Skeletal muscle cell (primary cell): ENCODE results near the gene PLCG2.
"Not testable (repeated sequence)": the region's sequence is repeated elsewhere in the genome, so short reads cannot be mapped to it uniquely, and the experiment has no call there.

Experiments
- DNase-seq: peaks from one replicate; pipeline ENCODE4 v3.0.0-alpha.2; 2010; ENCODE audit warnings: low read depth
- H3K4me3 ChIP-seq: 2 replicates; pipeline ENCODE4 v1.5.1; 2011; ENCODE audit warnings: low read depth, mild to moderate bottlenecking, control low read depth, low read length, moderate library complexity

The PLCG2 gene

DNA sequence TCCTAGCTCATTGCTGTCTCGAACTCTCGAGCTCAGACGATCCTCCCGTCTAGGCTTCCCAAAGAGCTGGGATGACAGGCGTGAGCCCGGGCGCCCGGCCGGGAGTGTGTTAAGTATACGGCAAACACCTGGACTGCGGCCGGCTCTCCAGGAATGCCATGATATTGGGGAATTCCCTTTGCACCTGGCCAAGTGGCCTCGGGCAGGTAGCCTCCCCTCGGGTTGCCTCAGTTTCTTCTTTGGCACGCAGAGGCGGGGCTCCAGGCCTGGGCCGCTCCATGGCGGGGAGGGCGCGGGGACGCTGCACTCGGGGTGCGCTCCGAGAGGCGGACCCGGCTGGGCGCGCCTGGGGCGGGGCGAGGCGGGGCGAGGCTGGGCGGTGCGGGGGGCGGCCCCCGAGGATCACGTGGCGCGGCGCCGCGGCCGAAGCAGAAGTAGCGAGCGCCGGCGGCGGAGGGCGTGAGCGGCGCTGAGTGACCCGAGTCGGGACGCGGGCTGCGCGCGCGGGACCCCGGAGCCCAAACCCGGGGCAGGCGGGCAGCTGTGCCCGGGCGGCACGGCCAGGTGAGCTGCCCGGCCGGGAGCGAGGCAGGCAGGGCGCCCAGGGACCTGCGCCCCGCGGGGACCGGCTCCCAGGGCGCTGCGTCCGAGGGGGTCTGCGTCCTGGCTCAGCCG lies at the start of gene PLCG2:
PLCG2 (plus strand) TSS at position 431 of the 675 bp plus-strand sequence. CDS start 6,699 bp downstream, outside the sequence.
- H3K4me3 ChIP-seq, result peak within 1 kb of the TSS; percentile 37
- no peak for DNase-seq

DNA sequence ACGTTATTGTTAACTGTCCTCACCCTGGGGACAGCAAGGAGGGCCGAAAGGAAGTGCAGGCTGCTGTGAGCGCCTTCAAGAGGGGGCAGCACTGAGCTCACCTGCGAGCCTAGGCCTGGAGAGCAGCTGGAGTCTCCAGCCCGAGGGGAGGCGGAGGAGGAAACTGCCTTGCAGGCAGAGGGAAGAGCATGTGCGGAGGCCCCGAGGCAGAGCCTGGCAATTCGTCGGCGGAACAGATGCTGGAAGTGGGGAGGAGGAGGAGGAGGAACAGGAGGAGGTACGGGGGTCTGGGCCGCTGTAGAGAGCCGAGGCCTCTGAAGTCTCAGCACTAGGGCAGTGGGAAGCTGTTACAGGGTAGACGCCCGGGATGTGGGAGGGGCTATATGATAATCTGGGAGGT lies 49.6 kb upstream of the PLCG2 start:
- H3K4me3 ChIP-seq, result no peak overlapping the region
- DNase-seq, result no peak

GRCh38 chr16:81730090-81731051 lies 48.7 kb upstream of the PLCG2 start:
- H3K4me3 ChIP-seq, result peak overlapping the region; percentile 40
- peak; percentile 47 for DNase-seq

GRCh38 chr16:81731649-81732048 lies 47.4 kb upstream of the PLCG2 start:
- no peak for DNase-seq

GRCh38 chr16:81732699-81733098 lies 46.4 kb upstream of the PLCG2 start:
- no peak overlapping the region for H3K4me3 ChIP-seq
- no peak for DNase-seq

More at GRCh38 chr16:81731649-81732048, 47.4 kb upstream of the PLCG2 start:
- H3K4me3 ChIP-seq, result no peak overlapping the region

DNA sequence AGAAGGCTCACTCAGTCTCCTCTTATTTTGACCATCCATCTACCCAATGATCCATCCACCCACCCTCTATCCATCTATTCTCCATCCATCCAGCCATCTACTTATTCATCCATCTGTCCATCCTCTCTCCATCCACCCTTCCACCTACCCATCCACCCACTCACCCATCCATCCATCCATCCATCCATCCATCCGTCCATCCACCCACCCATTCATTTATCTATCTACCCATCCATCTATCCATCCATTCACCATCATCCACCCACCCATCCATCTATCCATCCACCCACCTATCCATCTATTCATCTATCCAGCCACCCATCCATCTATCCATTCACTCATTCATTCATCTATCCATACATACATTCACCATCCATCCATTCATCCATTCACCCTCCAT lies 45.8 kb upstream of the PLCG2 start:
- H3K4me3 ChIP-seq, result no peak overlapping the region
- DNase-seq, result no peak

DNA sequence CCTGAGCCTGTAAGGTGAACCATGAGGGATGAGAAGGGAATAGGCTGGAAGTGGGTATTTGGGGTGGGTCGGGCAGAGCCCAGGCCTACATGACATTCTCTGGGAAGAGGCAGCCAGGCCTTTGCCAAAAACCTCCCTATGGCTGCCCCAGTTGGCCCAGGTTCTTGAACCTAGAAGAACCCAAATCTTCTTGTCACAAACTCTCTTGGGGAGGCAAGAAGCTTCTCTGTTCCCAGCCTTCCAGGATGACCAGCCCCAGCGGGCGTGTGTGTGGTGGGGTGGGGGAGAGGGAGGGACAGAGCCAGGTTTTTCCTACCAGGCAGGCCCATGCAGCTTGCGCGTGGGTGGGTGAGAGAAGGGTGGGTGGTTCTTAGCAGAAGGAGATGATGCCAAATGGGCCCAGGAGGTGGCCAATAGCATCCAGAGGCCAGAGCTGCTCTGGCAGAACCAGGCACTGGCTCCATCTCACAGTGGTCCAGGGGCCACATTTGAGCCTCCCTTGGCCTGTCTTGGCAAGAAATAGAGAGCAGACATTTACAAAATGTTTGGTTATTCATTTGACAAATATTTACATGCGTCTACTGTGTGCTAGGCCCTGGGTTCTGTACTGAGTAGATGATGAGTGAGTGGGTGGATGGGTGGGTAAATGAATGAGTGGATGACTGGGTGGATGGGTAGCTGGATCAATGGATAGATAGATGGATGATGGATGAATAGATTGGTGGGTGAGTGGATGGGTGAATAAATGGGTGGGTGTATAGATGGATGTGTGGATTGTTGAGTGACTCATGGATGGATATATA lies 44.3 kb upstream of the PLCG2 start:
- no peak overlapping the region for H3K4me3 ChIP-seq
- no peak for DNase-seq

GRCh38 chr16:81737885-81738536 lies 41.1 kb upstream of the PLCG2 start:
- H3K4me3 ChIP-seq, result peak overlapping the region; percentile 31
- peak; percentile 25 for DNase-seq

DNA sequence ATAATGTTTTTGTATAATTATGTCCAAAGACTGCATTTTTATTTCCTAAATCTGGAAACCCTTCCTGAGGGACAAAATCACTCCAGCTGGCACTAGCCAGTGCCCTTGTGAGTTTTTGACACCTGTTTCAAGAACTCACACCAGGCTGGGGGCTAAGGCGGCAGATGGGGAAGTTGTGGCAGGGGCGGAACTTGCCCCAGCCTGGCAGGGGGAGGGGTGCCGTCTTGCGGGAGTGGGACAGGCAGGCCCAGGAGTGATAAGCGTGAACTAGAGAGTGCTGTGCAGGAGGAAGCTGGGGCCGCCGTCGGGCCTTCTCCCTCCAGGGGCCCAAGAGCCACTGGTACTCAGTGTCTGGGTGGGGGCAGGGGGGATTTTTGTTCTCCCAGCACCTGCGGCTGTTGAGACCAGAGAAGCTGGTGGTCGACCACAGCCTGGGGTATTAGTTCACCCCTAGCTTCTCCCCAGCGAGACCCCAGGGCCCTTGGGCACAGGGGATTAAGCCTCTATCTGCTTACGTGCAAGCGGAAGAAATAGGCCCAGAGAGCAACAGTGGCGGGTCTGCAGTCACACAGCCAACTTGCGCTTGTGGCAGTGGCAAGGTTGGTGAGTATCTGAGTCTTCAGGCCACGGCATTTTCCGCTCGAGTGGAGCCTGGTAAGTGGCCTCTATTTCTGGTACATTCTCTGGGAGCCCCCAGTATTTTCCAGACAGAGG lies 40.2 kb upstream of the PLCG2 start:
- H3K4me3 ChIP-seq, result no peak overlapping the region
- DNase-seq, result no peak

DNA sequence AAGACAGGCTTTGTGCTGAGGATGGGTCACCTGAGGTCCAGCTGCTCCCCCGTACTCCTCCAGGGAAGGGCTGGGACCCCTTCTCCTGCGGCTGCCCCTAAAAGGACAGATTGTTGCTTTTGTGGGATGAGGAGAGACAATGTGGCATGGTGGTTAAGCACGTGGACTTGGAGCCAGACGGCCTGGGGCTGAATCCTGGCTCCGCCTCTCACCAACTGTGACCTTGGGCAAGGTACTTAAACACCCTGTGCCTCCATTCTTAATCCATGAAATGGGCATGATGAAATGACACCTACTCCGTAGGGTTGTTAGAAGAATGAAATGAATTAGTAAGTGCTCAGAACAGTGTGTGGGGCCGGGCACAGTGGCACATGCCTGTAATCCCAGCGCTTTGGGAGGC lies 39.6 kb upstream of the PLCG2 start:
- no peak for DNase-seq
- no peak overlapping the region for H3K4me3 ChIP-seq

DNA sequence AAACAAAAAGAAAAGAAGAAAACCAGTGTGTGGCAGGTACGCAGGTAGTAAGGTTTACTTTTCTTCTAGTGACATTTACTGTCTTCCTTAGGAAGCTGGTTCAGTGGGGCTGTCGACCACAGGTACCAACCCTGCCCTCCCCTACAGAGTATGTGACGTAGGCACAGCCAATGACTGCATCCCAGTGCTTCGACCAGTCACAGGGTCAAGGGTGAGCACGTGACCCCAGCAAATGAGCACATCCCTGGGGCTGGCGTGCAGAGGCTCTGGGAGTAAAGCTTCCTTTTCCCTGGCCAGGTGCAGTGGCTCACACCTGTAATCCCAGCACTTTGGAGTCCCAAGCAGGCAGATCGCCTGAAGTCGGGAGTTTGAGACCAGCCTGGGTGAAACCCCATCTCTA lies 38.9 kb upstream of the PLCG2 start:
- no peak for DNase-seq
- H3K4me3 ChIP-seq, result no peak overlapping the region

DNA sequence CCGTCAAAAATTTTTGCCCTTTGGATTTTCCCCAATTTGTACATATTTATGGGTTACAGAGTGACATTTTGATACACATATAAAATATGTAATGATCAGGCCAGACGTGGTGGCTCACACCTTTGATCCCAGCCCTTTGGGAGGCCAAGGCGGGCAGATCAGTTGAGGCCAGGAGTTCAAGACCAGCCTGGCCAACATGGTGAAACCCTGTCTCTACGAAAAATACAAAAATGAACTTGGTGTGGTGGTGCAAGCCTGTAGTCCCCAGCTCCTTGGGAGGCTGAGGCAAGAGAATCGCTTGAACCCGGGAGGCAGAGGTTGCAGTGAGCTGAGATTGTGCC lies 37.7 kb upstream of the PLCG2 start:
- not testable (repeated sequence) for H3K4me3 ChIP-seq, DNase-seq

GRCh38 chr16:81744385-81744784 lies 34.7 kb upstream of the PLCG2 start:
- no peak for DNase-seq
- H3K4me3 ChIP-seq, result no peak overlapping the region

- no peak for DNase-seq
- H3K4me3 ChIP-seq, result no peak overlapping the region
Measured at GRCh38 chr16:81744911-81745310, 34.2 kb upstream of the PLCG2 start.

- peak overlapping the region; percentile 39 for H3K4me3 ChIP-seq
- DNase-seq, result no peak
Measured at GRCh38 chr16:81745704-81746558, 33.2 kb upstream of the PLCG2 start.

- peak overlapping the region; percentile 39 for H3K4me3 ChIP-seq
- no peak for DNase-seq
Measured at GRCh38 chr16:81746566-81746965, 32.5 kb upstream of the PLCG2 start.

DNA sequence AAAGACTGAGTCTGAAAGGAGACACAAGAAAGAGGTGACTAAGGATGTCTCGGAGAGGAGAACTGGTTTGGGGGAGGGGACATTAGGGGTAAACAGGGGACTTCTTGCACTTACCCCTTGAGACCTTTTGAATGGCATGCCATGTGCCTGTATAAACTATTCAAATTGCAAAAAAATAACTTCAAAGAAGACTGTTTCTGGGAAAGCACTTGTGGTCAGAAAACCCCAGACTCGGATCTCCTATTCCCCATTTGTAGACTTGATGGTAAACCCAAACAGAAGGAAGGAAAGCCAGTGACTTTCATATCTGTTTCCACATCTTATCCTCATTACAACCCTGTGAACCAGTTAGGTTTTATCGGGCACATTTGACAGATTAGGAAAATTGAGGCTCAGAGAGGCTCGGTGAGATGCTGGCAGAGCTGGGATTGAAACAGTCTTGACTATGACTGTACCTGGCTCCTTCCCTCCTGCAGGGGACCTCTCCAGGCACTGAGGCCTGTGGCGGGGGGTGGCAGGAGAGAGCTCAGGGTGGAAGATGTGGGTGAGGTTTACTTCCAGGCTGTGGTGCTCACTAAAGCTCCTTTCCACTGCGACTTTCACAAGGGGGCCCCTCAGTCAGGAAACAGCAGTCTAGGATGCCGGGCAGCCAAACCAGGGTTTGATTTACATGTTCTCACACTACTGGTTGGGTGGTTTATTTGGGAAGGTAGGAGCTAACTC lies 30.5 kb upstream of the PLCG2 start:
- no peak for DNase-seq
- H3K4me3 ChIP-seq, result no peak overlapping the region
